Activated CD4-positive, alpha-beta T cell treated with anti-CD3 and anti-CD28 coated beads, Interleukin-10, Interleukin-2, amounts not matched to agents 100 ng/mL and 50 ng/mL, durations not matched to agents 16 hours and 8 hours (primary cell): Measurements from ENCODE around the gene HIGD1B.
A peak's percentile ranks its signal among the peaks of the same experiment; 100 is the strongest.

Source experiments
- DNase-seq: peaks from one replicate; pipeline ENCODE4 v3.0.0-alpha.2; 2020

HIGD1B gene

GRCh38 chr17:44840274-44840673 lies 7.4 kb upstream of the HIGD1B start:
- no peak for DNase-seq

- no peak for DNase-seq
These were observed 6.7 kb upstream of the HIGD1B start for GRCh38 chr17:44840936-44841335.

GRCh38 chr17:44842748-44843147 lies 4.9 kb upstream of the HIGD1B start:
- DNase-seq = no peak

- no peak for DNase-seq
These were observed 3.3 kb upstream of the HIGD1B start for GRCh38 chr17:44844390-44844830.

GRCh38 chr17:44846206-44846605 lies 1.5 kb upstream of the HIGD1B start:
- DNase-seq = no peak

- no peak for DNase-seq
These were observed 643 bp downstream of the HIGD1B start for GRCh38 chr17:44848257-44848795.

- DNase-seq = no peak
These were observed 1.3 kb downstream of the HIGD1B start for GRCh38 chr17:44848961-44849489.

GRCh38 chr17:44850025-44850424 lies 2.3 kb downstream of the HIGD1B start:
- no peak for DNase-seq

- DNase-seq = no peak
These were observed 2.9 kb downstream of the HIGD1B start for GRCh38 chr17:44850612-44851011.

GRCh38 chr17:44854192-44854591 lies 6.5 kb downstream of the HIGD1B start:
- DNase-seq = no peak

GRCh38 chr17:44859701-44860100 lies 12.0 kb downstream of the HIGD1B start:
- DNase-seq = no peak

- DNase-seq = no peak
These were observed 14.7 kb downstream of the HIGD1B start for GRCh38 chr17:44862278-44862914.

- DNase-seq = no peak
These were observed 15.6 kb downstream of the HIGD1B start for GRCh38 chr17:44863061-44863918.

- no peak for DNase-seq
These were observed 17.1 kb downstream of the HIGD1B start for GRCh38 chr17:44864831-44865230.

GRCh38 chr17:44865231-44865660 lies 17.6 kb downstream of the HIGD1B start:
- peak; percentile 75 for DNase-seq

GRCh38 chr17:44865931-44866330 lies 18.2 kb downstream of the HIGD1B start:
- no peak for DNase-seq

- DNase-seq = no peak
These were observed 20.2 kb downstream of the HIGD1B start for GRCh38 chr17:44867841-44868240.

- no peak for DNase-seq
These were observed 23.9 kb downstream of the HIGD1B start for GRCh38 chr17:44871556-44871955.

- no peak for DNase-seq
These were observed 24.6 kb downstream of the HIGD1B start for GRCh38 chr17:44872131-44872768.

GRCh38 chr17:44875761-44876160 lies 28.1 kb downstream of the HIGD1B start:
- no peak for DNase-seq

GRCh38 chr17:44877121-44877520 lies 29.4 kb downstream of the HIGD1B start:
- no peak for DNase-seq

- peak; percentile 14 for DNase-seq
These were observed 31.0 kb downstream of the HIGD1B start for GRCh38 chr17:44878627-44879221.

- DNase-seq = no peak
These were observed 31.7 kb downstream of the HIGD1B start for GRCh38 chr17:44879376-44879775.
